Cerebellar cortex (tissue), 1 donor: ENCODE measurements around the gene CCDC181.
"Not testable (repeated sequence)": the region's sequence is repeated elsewhere in the genome, so short reads cannot be mapped to it uniquely, and the experiment has no call there.

ENCODE experiments used
- DNase-seq: peaks from one replicate; pipeline ENCODE4 v3.0.0-alpha.2; 2015; ENCODE audit warnings: low spot score

The CCDC181 gene

DNA sequence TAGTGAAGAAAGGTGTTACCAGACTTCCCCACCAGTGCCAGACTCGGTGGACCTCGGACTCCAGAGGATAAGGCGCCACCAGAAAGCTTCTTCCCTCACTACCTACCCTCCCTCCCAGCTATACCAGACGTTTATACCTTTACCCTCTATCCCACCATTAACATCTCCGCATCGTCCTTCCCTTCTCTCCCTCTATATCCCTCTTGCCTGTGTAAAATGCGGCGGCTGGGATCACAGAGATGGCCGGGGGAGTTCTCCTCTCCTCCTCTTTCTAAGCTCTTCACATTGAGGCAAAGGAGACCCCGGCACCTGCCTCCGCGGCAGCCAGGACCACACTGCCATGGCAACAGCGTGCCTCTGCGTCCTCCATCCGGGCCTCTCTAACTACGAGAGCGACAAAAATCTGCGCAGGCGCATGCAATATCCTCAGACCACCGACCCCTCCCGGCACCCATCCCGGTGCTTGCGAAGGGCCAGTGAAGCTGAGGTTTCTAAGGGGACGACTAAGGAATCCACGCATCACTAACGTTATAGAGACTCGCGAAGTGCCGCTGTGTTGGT, at the start of gene CCDC181:
Gene CCDC181, minus strand, starts transcription at position 394 of the 561 bp plus-strand sequence. CDS start 2,547 bp downstream, outside the sequence.
- peak; percentile 89 for DNase-seq

DNA sequence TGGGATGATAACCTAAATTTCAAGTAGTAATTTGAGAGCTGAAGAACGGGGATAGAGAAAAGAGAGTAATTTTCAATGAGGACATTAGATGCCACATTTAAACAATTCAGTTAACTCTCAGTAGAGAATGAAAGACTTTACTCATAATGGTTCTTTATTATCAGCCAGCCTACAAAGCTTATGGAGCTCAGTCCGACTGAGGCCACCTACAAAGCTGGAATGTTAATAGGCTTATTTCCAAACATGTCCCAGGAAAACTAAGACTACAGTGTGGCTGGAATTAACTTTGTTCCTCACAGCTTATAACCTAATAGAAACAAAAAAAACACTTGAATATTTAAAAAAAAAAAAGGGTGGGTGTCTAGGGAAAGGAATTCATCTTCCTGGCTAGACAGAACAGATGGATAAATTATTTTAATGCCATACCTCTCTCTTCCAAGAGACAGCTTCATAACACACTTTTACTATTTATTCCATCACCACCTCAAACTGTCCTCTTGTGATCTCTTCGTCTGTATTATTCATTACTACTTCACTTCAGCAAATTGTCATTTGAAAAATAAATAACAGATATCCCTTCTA, 48.6 kb upstream of the CCDC181 start:
- no peak for DNase-seq

DNA sequence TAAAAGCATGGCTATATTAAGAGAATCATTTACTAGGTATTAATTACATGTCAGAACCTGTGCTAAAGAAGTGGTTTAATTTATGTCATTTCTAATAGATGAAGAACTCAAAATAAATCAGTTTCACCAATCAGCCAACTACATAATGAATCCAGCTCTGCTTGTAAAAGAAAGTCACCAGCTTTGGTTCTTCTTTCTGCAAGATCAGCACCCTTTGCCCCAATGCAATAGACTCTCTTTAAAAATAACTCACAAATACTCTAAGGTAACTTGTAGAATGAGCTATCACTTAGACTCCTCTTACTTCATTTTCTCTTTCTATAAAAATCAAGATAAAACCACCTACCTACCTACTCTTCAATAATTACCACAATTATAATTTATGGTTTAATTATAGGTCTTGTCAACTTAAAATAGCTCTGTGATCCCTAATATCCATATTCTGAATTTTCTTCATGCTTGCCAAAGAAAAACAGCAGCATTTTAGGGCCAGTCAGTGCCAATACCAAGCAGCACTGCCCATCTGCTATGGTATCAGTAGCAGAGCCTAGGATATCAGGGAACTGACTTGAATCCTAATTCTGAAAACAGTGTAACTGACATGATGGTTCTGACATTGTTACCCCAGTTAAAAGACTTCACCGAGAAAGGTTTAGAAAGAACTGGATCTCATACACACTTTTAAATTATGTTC, 47.2 kb upstream of the CCDC181 start:
- DNase-seq = no peak

DNA sequence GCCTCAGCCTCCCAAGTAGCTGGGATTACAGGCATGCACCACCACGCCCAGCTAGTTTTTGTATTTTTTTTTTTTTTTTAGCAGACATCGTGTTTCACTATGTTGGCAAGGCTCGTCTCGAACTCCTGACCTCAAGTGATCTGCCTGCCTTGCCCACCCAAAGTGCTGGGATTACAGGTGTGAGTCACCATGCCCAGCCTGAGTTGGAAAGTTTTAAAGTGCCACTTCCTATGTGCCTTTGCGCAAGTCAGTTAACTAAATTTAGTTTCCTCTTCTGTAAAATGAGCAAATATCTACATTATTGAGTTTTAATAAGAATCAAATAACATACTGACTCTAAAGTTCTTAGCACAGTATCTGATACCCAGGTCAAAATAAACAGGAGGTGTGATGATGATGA, 46.1 kb upstream of the CCDC181 start:
- DNase-seq = no peak

DNA sequence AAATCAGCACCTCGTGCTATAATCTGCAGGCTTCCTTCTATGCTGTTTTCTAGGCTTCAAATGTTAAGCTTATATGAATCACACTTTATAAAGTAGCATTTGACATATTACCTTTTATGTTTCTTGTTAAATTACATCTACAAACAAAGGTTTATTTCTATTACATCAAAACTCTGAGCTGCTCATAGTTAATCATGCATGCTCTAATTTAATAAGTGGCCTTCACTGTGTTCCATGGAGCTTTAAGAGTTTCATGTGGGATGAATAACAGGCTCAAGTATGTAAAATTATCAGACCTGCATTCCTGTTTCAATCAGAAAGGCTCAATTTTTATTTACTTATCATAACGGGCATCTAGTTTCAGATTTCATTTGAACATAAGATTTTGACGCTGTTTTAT, 45.5 kb upstream of the CCDC181 start:
- no peak for DNase-seq

DNA sequence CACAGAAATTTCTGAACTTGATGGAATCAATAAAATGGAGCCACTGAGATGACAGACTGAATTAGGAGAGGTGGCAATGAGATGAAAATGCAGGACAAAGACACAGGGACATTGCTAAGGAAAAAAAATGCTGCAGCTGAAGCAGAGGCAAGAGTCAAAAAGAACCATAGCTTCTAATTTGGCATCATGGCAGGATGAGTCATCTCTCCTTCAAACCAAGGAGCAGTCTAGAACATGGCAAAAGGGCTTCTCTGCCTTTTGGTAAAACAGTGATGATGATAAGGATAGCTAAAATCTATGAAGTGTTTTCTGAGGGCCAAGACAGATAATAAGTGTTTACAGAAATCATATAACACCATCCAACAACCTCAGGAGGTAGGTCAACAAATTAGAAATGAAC, 41.7 kb upstream of the CCDC181 start:
- no peak for DNase-seq

DNA sequence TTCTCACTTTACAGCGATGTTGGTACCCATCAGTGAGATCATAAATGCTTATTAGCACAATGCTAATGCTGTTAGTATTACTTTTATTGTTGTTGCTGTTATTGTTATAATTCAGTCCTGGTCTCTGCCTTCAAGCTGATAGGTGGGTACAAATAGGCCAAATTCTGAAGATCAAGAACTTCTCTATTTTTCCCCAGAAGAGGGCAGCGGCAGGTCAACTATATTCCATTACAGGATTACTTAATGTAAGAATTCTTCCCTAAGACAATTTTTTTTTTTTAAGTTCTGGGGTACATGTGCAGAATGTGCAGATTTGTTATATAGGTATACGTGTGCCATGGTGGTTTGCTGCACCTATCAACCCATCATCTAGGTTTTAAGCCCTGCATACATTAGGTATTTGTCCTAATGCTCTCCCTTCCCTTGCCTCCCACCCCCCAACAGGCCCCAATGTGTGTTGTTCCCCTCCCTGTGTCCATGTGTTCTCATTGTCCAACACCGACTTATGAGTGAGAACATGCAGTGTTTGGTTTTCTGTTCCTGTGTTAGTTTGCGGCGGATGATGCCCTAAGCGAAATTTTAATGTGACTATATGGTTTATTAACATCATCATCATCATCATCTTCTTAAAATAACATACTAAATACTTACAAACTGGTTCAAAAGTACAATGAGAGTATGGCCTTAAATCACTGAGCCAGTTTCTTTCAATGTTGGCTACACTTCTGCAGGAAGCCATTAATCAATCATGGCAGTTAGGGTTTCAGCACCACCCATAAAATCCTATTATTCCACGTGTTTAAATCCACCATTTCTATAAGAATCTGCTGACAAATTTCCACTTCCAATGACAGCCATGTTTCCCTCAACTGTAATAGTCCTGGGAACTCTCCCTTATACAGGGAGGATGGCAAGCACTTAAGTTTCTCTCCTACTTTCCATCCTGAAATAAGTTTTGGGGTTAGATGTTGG, 39.3 kb upstream of the CCDC181 start:
- DNase-seq = peak; percentile 34

DNA sequence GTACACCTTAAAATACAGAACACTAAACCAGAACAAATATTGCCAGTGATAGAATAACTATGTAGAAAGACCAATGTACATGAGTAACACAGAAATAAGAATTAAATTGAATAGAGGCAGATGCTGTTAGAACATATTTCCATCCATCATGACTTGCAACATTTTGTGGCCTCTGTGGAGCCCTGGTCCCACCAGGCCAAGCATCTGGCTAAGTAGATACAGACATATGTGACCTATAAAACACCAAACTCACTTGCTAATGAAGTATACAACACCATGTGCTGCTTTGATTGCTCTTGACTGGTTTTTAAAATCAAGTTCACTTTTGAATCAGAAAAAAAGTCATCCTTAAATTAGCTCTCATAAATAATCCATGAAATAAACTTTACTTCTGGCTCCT, 38.0 kb upstream of the CCDC181 start:
- no peak for DNase-seq

DNA sequence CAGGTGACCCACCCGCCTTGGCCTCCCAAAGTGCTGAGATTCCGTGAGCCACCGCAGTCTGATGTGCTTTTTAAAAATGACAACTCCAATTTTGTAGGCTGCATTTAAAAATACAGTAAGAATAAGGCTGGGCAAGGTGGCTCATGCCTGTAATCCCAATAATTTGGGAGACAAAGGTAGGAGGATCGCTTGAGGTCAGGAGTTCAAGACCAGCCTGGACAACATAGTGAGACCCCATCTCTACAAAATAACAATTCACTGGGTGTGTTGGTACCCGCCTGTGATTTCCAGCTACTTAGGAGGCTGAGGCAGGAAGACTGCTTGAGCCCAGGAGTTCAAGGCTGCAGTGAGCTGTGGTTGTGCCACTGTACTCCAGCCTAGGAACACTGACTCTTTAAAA, 35.1 kb upstream of the CCDC181 start:
- DNase-seq = no peak

DNA sequence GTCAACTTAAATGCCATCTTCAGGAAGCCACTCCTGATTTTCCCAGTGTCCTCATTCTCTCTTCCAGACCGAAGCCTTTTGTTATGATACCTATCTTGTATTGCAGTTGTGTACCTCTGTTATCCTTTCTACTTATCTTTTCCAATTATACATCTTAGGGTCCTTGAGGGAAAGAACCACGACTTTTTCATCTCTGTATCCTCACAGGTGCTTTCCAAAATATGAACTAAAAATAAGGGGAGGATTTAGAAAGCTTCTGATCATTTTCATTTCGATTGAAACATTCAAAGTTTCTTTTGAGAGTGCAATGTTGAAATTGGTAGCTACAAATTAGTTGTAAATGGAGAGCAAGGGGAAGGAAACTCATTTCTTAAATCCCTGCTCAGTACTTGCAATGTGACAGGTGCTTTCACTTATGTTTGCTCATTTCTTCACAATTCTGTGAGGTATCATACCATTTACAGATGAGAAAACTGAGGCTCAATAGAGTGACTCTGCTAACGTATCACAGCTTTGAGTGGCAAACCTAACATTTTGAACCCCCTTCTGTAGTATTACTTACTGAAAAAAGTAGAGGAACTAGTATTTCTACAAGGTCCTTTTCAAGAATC, 34.2 kb upstream of the CCDC181 start:
- DNase-seq = no peak

DNA sequence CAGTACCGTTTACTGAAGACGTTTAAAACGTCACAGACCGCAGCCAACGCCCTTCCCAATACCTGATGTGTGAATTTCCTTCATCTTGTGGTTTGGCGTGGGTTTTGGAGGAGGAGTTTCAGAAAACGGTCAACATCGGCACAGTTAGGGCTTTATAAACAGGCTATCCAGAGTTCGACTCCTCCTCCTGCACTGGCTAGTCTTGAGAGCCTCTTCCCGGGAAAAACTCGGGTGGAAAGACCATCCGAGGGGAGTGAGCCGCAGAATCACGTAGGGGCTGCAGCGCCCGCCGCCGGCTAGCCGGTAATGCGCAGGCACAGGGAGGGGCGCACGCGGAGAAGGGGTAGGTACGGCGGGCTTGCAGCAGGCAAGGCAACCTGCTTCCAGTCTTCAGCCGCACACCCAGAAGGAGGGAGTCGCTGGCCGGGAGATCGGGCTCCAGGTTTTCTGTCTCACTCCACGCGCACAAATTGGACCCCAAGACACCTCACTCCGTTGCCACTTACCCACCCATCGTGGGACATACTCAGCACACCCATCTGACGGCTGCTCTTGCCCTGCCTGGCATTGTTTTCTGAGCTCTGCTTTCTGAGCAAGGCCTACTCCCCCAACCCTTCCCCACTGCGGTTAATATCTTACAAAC, 33.0 kb upstream of the CCDC181 start:
- no peak for DNase-seq

DNA sequence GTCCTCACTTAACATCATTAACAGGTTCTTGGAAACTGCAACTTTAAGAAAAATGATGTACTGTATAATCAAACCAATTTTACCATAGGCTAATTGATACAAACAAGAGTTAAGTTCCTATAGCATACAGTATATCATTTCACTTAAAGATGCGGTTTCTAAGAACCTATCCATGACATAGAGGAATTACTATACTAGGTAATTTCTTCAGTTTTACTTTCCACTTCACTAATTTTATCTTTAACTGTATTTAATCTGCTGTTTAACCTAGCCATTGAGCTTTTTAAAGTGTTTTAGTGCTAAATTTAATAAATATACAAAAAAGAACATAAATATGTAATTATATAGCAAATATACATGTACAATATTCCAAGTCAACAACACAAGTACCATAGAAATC, 30.2 kb upstream of the CCDC181 start:
- no peak for DNase-seq

DNA sequence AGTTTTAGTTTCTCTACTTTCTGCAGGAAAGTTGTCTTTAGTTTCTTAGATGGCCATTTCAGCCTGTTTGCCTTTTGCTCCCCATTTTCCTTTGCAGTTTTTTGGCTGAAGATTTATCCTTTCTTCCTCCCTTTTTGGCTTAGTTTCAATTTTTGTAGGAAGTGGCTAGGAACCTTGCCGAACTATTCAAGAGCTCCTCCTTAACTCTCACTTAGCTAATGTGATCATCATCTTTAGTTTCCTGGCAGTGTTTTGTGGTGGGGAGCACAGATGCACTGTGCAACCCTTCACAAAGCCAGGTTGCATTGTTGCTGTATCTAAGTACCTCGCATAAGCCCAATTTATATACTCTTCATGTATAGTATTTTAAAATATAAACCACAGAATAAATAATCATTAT, 28.8 kb upstream of the CCDC181 start:
- DNase-seq = no peak

DNA sequence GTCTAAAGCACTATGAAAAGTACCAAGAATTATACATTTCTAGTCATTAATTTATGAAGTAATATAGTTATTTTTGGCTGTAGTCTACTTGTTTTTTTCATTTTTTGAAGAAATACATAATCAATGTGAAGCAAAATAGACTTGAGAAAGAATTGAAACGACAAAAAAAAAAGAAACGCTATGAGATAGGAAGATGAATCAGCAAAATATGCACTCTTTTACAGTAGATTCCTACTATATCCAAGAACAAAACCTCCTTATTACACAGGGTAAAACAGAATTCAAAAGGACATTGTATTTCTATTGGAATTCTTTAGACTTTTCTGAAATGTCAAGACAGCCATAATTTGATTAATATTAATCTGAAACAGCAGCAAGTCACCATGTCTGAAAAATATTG, 25.6 kb upstream of the CCDC181 start:
- DNase-seq = no peak

DNA sequence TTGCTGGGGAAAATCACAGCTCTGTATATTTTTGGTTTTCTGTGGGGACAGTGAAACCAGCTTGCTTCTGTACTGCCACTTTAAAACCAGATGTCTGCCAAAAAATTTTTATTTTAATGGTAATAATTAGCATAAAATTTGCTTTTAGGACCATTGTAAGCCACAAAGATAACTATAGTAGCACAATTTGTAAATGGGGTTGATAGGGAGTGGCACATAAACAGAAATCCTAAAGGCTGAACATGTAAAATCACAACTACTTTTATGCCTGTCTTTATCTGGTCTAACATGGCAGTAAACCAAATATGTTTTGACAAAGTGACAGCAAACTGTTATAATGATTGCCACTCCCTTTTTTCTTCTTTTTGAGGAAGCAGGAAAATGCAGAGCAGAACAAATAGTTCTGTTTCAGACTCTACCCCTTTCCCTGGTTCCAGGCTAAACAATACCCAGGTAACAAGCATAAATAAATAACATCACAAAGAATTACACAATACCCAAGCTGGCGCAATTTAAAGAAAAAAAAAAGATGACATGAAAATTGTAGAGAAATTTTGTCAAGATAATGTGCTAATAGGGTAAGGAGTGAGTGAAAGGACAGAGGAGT, 24.0 kb upstream of the CCDC181 start:
- DNase-seq = no peak

DNA sequence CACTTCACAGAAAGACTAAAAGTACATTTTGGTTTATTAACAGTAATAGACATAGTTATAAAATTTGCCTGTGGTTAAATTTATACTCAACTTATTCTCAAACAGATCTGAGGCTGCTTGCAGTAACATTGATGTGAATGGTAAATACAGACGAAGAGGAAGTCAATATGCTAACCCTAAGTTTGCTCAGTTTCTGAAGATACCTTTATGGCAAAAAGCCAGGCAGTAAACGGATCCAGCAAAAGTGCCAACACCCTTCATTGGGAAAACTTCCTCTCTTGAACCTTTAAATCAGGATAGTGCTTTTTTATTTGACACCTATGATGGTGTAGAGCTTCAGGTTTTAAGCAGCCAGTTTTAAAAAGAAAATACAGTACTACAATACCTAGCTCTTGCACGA, 16.6 kb upstream of the CCDC181 start:
- no peak for DNase-seq

DNA sequence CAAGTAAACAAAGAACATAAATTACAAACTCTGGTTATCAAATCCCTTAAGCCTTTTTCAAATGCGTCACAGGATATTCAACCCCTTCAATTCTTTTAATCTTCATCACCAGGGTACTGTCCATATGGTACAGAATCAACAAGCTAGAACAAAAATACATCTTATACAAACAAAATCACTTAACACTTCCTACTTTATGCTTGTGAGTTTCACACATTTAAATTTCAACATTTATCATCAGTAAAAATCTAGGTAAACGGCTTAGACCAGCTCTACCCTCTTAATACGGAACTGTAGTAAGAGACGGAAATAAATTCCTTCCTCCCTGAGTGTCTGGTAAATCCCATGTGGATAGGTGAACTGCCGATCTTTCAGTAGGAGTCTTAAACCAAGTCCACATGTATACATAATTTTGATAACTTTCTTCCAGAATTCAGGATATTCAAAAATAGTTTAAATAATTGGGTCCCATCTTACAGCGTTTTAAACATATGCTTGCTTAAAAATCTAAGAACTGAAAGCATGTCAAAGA, 1.0 kb downstream of the CCDC181 start:
- peak; percentile 39 for DNase-seq

DNA sequence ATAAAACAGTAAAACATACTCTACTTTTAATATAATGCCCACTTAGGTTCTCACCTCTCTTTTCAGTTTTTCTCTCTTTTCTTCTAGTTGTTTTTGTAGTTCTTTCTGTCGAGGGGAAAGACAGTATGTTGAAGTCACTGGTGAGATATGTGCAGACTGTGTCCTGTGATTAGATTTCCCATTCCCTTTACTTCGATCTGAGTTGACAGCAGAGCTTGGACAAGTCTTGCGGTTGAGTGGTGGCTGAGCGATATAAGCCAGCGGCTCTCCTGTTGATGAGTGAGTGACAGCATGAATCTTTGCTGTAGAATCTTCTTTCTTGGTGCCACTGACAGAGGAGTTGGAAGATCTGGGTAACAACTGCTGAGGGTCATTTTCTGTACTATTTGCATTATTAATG, 6.0 kb downstream of the CCDC181 start:
- DNase-seq = no peak

DNA sequence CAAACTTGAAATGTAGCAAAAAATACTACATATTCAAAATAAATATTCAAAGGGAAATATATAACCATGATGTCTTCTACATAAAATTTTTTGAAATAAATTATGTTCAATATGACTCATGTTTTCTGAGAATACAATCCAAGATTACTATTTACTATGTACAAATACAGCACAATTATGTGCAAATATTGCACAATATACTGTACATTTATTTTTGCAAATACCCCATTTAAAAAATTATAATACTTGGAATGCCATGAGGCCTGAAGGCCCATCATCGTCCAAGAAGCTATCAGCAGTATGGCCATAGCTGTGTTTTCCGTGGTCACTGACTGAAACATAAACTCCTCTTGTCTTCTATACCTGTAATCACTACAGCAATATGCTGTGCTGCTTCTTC, 12.3 kb downstream of the CCDC181 start:
- no peak for DNase-seq

DNA sequence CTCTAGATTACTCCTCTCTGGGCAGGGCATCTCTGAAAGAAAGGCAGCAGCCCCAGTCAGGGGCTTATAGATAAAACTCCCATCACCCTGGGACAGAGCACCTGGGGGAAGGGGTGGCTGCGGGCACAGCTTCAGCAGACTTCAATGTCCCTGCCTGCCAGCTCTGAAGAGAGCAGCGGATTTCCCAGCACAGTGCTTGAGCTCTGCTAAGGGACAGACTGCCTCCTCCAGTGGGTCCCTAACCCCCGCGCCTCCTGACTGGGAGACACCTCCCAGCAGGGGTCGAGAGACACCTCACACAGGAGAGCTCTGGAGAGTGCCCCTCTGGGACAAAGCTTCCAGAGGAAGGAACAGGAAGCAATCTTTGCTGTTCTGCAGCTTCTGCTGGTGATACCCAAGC, 18.9 kb downstream of the CCDC181 start:
- DNase-seq = not testable (repeated sequence)

DNA sequence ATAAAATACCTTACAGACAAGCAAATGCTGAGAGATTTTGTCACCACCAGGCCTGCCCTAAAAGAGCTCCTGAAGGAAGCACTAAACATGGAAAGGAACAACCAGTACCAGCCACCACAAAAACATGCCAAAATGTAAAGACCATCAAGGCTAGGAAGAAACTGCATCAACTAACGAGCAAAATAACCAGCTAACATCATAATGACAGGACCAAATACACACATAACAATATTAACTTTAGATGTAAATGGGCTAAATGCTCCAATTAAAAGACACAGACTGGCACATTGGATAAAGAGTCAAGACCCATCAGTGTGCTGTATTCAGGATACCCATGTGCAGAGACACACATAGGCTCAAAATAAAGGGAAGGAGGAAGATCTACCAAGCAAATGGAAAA, 24.7 kb downstream of the CCDC181 start:
- DNase-seq = not testable (repeated sequence)
